Stimulated activated memory B cell treated with anti-CD40 and anti-IgM and Interleukin-4, amounts not matched to agents 10 μg/mL and 1 μg/mL and 100 μg/mL, for 72 hours (primary cell): ENCODE results near the gene MRPS34.
A peak's percentile ranks its signal among the peaks of the same experiment; 100 is the strongest.

ENCODE experiments used
- ATAC-seq: fragments of 150-1000 bp; cut with Tn5 transposase; 2 replicates; pipeline ENCODE4 v1.10.0; 2021
- H3K27ac Mint-ChIP-seq: one replicate; pipeline ENCODE4 v1.8.0; 2022; ENCODE audit warnings: mild to moderate bottlenecking, mixed read lengths
- H3K27me3 Mint-ChIP-seq: one replicate; pipeline ENCODE4 v1.8.0; 2022; ENCODE audit warnings: mixed read lengths
- H3K36me3 Mint-ChIP-seq: one replicate; pipeline ENCODE4 v1.8.0; 2022; ENCODE audit warnings: mixed read lengths
- H3K4me1 Mint-ChIP-seq: one replicate; pipeline ENCODE4 v1.8.0; 2022; ENCODE audit warnings: mixed read lengths
- H3K4me3 Mint-ChIP-seq: one replicate; pipeline ENCODE4 v1.8.0; 2022; ENCODE audit warnings: mild to moderate bottlenecking, moderate library complexity, mixed read lengths
- H3K9me3 Mint-ChIP-seq: one replicate; pipeline ENCODE4 v1.8.0; 2022; ENCODE audit warnings: mixed read lengths

MRPS34 gene

DNA sequence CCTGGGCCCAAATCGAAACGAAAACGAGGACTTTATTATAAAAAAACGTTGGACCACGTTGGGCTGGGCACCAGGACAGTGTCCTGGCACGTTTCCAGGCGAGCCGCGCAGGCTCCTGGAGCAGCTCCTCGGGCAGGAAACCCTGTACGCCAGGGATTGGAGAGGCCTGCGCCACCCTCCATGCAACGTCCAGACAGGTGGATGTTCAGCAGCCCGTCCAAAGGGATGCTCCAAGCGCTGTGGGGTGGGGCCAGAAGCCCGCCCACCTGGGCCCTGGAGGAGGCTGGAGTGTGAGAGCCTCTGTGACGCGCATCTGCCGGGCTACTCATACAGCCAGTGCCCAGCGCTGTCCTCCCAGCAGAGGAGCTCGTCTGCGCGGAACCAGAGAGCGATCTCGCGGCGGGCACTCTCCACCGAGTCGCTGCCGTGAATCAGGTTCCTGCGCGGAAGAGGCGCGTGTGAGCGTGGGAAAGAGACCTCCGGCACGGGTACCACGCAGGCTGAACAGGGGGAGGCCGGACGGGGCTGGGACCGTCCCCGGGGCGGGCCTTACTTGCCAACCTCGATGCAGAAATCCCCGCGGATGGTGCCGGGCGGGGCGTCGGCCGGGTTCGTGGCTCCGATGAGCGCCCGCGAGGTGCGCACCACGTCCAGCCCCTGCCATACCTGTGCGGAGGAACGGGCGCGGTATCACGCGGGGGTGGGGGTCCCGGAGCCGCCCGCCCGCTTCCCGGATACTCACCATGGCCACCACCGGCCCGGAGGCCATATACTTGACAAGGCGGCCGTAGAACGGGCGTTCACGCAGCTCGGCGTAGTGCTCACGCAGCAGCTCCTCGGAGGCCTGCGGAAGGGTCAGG is 2.4 kb downstream of the MRPS34 start:
- peaks cover 31% of the 10 kb centered on the region for H3K4me1 Mint-ChIP-seq
- peak; percentile 54 for ATAC-seq
- no peaks in the 10 kb centered on the region for H3K9me3 Mint-ChIP-seq
- peaks cover 37% of the 10 kb centered on the region for H3K36me3 Mint-ChIP-seq
- H3K27ac Mint-ChIP-seq: peak overlapping the region; percentile 95
- no peaks in the 10 kb centered on the region for H3K27me3 Mint-ChIP-seq
- peak overlapping the region; percentile 99 for H3K4me3 Mint-ChIP-seq

DNA sequence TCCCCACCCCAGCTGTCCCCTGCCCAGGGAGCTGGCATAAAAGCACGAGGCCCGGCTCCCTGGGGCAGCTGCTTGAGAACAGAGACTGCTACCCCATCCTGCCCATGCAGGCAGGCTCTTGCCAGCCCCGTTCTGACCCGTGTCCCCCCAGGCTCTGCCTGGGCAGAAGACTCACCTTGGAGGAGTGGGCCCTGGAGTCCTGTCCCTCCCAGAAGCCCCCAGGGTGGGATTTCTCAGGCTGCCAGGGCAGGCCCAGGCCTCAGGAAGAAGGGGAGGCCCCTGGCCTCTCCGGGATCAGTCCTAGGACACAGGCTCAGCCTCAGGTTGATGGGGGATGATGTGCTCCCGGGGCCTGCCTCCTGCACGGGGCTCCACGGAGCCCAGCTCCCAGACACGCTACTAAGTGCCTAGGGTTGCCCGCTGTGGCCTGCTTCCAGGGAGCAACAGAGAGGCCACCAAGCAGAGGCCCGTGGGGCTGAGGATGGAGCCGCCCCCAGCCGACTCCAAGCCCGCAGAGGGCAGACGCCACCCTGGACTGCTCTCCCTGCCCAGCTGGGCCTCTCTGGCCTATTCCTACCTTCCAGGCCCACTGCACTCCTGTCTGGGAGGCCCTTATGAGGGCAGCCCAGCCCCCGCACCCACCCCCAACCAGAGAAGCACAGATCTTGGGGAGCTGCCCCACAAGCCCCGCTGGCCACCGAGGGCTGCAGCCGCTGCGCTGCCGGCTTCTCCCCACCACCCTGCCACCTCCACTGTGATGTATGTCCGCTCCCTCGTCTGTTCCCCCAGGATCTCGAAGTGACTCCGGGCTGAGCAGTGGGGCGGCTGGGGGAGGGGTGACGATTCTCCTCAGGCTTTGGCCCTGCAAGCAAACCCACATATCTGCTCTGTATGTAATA is 3.3 kb downstream of the MRPS34 start:
- Mint-ChIP-seq H3K36me3 (peaks cover 42% of the 10 kb centered on the region), H3K9me3 (no peaks in the 10 kb centered on the region), H3K27me3 (no peaks in the 10 kb centered on the region), H3K4me3 (peak overlapping the region; percentile 99), H3K27ac (peak overlapping the region; percentile 95), H3K4me1 (peaks cover 31% of the 10 kb centered on the region)
- ATAC-seq: no peak

DNA sequence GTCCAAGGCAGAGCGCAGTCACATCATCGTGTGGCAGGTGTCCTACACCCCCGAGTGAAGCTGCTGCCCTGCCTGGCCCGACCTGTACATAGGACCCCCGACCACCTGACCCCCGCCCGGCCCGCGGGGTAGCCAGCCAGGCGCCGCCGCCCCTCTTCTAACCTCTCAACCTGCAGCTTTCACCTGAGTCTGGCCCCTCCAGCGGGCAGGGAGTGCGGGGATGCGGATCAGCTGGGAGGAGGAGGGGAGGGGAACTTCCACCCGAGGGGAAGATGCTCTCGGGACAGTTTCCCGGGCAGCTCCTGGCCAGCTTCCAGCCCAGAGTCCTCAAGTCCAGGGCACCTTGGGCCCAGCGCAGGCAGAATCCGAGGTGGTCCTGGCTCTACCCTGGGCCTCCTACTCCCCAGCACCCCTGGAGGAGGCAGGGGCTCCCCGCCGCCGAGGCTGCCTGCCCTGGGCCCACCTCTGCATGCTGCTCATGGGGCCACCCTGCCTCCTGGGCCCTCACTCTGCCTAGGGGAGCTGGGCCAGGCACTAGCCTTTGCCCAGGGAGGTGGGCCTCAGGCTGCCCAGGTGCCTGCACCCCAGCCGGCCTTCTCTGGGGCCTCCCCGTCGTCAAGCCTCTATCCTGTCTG is 4.0 kb downstream of the MRPS34 start:
- H3K36me3 Mint-ChIP-seq: peaks cover 42% of the 10 kb centered on the region
- no peaks in the 10 kb centered on the region for H3K27me3 Mint-ChIP-seq
- H3K4me1 Mint-ChIP-seq: peaks cover 28% of the 10 kb centered on the region
- no peaks in the 10 kb centered on the region for H3K9me3 Mint-ChIP-seq
- H3K27ac Mint-ChIP-seq: no peak overlapping the region
- ATAC-seq: no peak
- peak overlapping the region; percentile 41 for H3K4me3 Mint-ChIP-seq

DNA sequence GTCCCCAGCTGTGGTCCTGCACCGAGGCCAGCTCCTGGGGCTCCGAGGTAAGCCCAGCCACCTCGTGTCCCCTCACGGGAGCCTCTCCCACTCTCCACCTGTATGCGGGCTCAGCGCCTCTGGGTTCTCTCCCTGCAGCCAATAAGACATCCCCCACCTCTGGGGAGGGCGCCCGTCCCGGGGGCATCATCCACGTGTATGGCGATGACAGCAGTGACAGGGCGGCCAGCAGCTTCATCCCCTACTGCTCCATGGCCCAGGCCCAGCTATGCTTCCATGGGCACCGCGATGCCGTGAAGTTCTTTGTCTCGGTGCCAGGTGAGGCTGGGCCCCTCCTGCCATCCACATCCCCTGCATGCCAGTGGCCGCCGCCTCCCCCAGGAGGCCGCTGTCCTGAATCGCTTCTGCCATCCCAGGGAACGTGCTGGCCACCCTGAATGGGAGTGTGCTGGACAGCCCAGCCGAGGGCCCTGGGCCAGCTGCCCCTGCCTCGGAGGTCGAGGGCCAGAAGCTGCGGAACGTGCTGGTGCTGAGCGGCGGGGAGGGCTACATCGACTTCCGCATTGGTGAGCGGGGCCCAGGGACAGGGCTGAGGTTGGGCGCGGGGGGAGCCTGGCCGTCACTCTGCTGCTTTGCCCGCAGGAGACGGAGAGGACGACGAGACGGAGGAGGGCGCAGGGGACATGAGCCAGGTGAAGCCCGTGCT is 4.7 kb downstream of the MRPS34 start:
- Mint-ChIP-seq H3K4me3 (peak overlapping the region; percentile 46), H3K4me1 (peaks cover 25% of the 10 kb centered on the region), H3K27me3 (no peaks in the 10 kb centered on the region), H3K27ac (no peak overlapping the region), H3K9me3 (no peaks in the 10 kb centered on the region), H3K36me3 (peaks cover 42% of the 10 kb centered on the region)
- no peak for ATAC-seq

DNA sequence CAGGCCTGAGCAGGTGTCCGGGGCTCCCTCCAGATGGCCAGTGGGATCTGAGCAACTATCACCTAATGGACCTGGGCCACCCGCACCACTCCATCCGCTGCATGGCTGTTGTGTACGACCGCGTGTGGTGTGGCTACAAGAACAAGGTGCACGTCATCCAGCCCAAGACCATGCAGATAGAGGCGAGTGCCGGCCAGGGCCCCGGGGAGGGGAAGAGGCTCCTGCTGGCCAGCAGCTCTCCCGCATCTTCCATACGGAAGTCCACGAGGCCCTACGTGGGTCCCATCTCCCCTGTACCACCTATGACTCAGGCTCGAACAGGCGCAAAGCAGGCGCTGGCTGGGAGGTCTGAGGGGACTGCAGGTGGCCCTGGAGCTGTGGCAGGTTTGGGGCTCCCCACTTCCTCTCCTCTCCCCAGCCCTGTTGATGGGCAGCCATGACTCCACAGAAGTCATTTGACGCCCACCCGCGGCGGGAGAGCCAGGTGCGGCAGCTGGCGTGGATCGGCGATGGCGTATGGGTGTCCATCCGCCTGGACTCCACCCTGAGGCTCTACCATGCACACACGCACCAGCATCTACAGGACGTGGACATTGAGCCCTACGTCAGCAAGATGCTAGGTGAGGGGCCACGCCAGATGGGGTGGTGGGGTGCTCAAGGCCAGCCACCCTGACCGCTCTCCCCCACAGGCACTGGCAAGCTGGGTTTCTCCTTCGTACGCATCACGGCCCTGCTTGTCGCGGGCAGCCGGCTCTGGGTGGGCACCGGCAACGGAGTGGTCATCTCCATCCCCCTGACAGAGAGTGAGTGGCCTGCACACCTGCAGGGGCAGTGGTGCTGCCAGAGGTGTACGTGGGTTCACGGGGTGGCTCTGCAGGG is 5.6 kb downstream of the MRPS34 start:
- Mint-ChIP-seq H3K4me3 (no peak overlapping the region), H3K9me3 (no peaks in the 10 kb centered on the region), H3K4me1 (peaks cover 24% of the 10 kb centered on the region), H3K27me3 (no peaks in the 10 kb centered on the region), H3K36me3 (peaks cover 47% of the 10 kb centered on the region), H3K27ac (no peak overlapping the region)
- ATAC-seq: no peak

DNA sequence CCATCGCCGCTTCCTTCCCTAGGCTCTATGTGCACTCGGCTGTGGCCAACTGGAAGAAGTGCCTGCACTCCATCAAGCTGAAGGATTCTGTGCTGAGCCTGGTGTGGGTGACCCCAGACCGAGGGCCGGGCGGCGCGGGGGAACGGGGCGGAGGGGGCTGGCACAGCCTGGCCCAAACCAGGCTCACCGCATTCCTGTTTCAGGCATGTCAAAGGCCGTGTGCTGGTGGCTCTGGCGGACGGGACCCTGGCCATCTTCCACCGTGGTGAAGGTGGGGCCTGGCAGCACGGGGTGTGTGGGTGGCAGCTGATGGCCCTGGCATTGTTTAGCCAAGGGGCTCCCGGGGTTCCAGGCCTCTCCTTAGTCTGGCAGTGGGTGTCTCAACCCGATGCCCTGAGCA is 6.2 kb downstream of the MRPS34 start:
- no peak for ATAC-seq
- Mint-ChIP-seq H3K9me3 (no peaks in the 10 kb centered on the region), H3K27me3 (no peaks in the 10 kb centered on the region), H3K4me3 (no peak overlapping the region), H3K36me3 (peaks cover 48% of the 10 kb centered on the region), H3K27ac (no peak overlapping the region), H3K4me1 (peaks cover 17% of the 10 kb centered on the region)

DNA sequence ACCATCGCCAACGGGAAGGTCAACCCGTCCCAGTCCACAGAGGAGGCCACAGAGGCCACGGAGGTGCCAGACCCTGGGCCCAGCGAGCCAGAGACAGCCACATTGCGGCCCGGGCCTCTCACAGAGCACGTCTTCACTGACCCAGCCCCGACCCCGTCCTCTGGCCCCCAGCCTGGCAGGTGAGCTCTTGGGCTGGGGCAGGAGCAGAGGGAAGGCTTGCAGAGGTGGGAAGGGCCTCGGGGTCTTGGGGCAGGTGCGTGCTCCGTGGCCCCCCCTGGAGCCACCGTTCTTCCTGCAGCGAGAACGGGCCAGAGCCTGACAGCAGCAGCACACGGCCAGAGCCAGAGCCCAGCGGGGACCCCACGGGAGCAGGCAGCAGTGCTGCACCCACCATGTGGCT is 6.7 kb downstream of the MRPS34 start:
- H3K4me3 Mint-ChIP-seq: no peak overlapping the region
- H3K36me3 Mint-ChIP-seq: peaks cover 52% of the 10 kb centered on the region
- no peaks in the 10 kb centered on the region for H3K9me3 Mint-ChIP-seq
- no peak for ATAC-seq
- no peak overlapping the region for H3K27ac Mint-ChIP-seq
- H3K27me3 Mint-ChIP-seq: no peaks in the 10 kb centered on the region
- peaks cover 16% of the 10 kb centered on the region for H3K4me1 Mint-ChIP-seq

DNA sequence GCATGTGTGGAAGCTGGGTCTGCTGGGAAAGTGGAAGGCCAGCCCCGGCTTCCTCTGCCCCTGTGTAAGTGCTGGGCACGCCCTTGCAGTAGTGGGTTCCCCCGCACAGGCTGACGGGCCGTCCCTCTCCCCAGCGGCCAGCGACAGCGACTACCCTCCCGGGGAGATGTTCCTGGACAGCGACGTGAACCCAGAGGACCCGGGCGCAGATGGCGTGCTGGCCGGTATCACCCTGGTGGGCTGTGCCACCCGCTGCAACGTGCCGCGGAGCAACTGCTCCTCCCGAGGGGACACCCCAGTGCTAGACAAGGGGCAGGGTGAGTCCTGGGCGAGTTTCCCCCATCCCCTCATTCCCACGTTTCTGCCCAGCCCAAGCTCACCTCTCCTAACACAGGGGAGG is 7.1 kb downstream of the MRPS34 start:
- peaks cover 16% of the 10 kb centered on the region for H3K4me1 Mint-ChIP-seq
- no peaks in the 10 kb centered on the region for H3K27me3 Mint-ChIP-seq
- peaks cover 56% of the 10 kb centered on the region for H3K36me3 Mint-ChIP-seq
- H3K27ac Mint-ChIP-seq: no peak overlapping the region
- H3K4me3 Mint-ChIP-seq: no peak overlapping the region
- no peak for ATAC-seq
- H3K9me3 Mint-ChIP-seq: no peaks in the 10 kb centered on the region

DNA sequence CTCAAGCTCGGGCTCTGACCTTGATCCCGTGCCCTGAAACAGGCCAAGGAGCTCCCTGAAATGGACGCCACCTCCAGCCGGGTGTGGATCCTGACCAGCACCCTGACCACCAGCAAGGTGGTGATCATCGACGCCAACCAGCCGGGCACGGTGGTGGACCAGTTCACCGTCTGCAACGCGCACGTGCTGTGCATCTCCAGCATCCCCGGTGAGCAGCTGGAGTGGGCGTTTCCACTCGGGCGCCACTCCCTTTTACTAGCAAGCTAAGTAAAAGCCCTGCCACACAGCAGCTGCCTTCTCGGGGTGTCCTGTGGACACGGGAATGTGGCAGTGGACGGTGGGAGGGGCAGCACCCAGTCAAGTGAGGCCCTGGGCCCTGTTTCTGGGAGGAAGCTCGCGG is 8.0 kb downstream of the MRPS34 start:
- Mint-ChIP-seq H3K27me3 (no peaks in the 10 kb centered on the region), H3K4me3 (no peak overlapping the region), H3K36me3 (peaks cover 52% of the 10 kb centered on the region), H3K4me1 (peaks cover 9% of the 10 kb centered on the region), H3K9me3 (no peaks in the 10 kb centered on the region), H3K27ac (no peak overlapping the region)
- no peak for ATAC-seq

DNA sequence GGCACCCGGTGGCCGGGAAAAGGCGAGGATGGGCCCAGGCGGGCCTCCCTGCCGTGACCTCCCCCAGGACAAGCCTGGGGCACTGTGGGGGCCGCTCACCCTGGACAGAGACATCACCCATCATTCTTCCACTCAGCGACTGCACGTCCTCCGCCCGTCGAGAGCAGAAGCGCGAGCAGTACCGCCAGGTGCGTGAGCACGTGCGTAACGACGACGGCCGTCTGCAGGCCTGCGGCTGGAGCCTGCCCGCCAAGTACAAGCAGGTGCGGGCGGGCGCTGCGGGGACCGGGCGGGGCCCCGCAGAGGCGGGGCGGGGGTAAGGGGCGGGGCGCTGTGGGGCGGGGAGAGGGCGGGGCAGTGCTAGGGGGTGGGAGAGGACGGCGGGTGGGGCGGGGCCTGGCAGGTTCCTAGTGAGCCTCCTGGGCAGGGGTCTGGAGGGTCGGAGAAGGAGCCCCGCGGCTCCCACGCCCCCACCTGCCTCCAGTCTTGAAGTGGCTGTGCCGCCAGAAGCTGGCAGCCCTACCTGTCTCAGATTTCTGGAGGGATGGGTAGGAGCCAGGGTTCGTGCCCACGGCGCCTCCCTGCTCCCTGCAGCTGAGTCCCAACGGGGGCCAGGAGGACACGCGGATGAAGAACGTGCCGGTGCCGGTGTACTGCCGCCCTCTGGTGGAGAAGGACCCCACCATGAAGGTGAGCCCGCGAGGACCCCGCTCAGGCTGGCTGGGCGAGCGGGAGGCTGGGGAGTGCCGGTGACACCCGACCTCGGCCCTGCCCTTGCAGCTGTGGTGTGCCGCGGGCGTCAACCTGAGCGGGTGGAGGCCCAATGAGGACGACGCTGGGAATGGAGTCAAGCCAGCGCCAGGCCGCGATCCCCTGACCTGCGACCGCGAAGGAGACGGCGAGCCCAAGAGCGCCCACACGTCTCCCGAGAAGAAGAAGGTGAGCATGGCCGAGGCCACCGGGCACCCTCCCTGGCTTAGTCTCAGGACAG is 9.1 kb downstream of the MRPS34 start:
- Mint-ChIP-seq H3K27me3 (no peaks in the 10 kb centered on the region), H3K27ac (no peak overlapping the region), H3K4me1 (peaks cover 6% of the 10 kb centered on the region), H3K36me3 (peaks cover 49% of the 10 kb centered on the region), H3K9me3 (no peaks in the 10 kb centered on the region), H3K4me3 (no peak overlapping the region)
- ATAC-seq: peak; percentile 25

DNA sequence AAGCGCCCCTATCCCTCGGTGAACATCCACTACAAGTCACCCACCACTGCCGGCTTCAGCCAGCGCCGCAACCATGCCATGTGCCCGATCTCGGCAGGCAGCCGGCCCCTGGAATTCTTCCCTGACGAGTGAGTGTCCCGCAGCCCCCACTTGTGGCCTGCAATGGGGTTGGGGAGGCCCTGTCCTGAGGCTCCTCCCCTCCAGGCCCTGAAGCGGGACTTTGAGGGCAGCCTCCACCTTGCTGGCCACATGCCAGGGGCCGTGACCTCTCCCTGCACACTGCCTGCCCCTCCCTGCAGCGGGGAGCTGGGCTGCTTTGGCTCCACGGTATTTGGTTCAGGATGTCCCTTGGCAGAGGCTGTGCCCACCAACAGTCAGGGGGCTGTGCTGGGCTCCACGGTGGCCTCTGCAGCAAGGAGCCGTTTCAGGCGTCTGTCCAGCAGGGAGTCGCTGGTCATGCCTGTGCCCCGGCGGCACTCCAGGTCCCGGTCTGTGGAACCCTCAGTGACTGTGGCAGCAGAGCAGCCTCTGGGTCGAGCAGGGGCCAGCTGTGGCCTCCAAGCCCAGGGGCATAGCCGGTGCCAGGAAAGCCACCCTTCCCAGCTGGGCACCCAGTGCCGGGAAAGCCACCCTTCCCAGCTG is 9.9 kb downstream of the MRPS34 start:
- Mint-ChIP-seq H3K36me3 (peaks cover 41% of the 10 kb centered on the region), H3K27me3 (no peaks in the 10 kb centered on the region)

DNA sequence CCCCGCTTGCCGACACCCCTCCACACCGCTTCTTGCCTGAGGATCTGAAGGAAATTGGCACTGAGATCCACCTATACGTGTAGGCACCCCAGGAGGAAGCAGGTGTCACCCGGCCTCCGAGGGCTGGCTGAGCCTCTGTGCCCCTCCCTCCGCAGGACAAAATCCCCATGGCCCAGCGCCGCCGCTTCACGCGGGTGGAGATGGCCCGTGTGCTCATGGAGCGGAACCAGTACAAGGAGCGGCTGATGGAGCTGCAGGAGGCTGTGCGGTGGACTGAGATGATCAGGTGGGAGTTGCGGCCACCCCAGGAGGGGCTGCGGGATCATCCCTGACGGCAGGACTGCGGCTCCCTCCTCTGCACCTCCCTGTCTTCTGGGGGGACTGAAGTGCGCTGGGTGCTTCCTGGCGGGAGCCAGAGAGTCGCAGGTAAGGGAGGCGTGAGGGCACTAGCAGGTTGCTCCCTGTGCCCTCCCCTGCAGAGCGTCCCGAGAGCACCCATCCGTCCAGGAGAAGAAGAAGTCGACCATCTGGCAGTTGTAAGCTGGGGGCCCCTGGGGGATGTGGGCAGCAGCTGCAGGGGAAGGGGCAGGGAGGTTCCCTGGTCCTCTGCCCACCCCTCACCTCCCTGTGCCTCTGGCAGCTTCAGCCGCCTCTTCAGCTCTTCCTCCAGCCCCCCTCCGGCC is 10.6 kb downstream of the MRPS34 start:
- Mint-ChIP-seq H3K4me1 (no peaks in the 10 kb centered on the region), H3K27ac (no peak overlapping the region), H3K4me3 (no peak overlapping the region), H3K36me3 (peaks cover 44% of the 10 kb centered on the region), H3K9me3 (no peaks in the 10 kb centered on the region), H3K27me3 (no peaks in the 10 kb centered on the region)
- ATAC-seq: no peak

More for the DNA sequence above, 9.9 kb downstream of the MRPS34 start:
- Mint-ChIP-seq H3K4me3 (no peak overlapping the region), H3K4me1 (peaks cover 3% of the 10 kb centered on the region), H3K9me3 (no peaks in the 10 kb centered on the region), H3K27ac (no peak overlapping the region)
- ATAC-seq: no peak
